Caco-2 (cell line): ENCODE measurements around the gene TRIM66. TPM values are rescaled to one million over a fixed set of nuclear protein-coding genes. Genes with fewer than 3 reads are reported as not detected.
A peak's percentile ranks its signal among the peaks of the same experiment; 100 is the strongest.

Experiments used
- BruUV-seq: library from RNA; stranded (reverse); fragments of 400-500 nt; replicated peaks from 2 replicates; lab custom pipeline; 2021; lab: Mats Ljungman, UMichigan
- CTCF ChIA-PET: fragments of 300-600 bp; sonication (Branson Sonifier 250); formaldehyde crosslinking; loops from one replicate; lab custom pipeline; 2022; ENCODE audit warnings: antibody characterized with exemption; lab: Charles Lee
- POLR2A ChIA-PET: fragments of 300-600 bp; sonication (Branson Sonifier 250); formaldehyde crosslinking; loops from one replicate; lab custom pipeline; 2022; ENCODE audit warnings: antibody characterized with exemption; lab: Charles Lee
- DNase-seq, 2 experiments: peaks; one replicate each; pipeline versions ENCODE4 v3.0.0 to v3.0.0-alpha.2; 2020 to 2022
- H3K27me3 ChIP-seq: replicated peaks from 2 replicates; pipeline ENCODE4 v1.6.0; 2011; ENCODE audit warnings: low read length; ENCODE audit not compliant: control insufficient read depth, insufficient read depth
- H3K36me3 ChIP-seq: 2 replicates; pipeline ENCODE4 v1.5.1; 2011; ENCODE audit warnings: low read length; ENCODE audit not compliant: control insufficient read depth, insufficient read depth
- H3K4me1 ChIP-seq: fragments of 250-450 bp; sonication (Bioruptor Pico); 2 replicates; pipeline ENCODE4 v1.5.1; 2020; ENCODE audit warnings: mild to moderate bottlenecking
- H3K4me3 ChIP-seq: 2 replicates; pipeline ENCODE4 v1.5.1; 2011; ENCODE audit warnings: low read depth, mild to moderate bottlenecking, control low read depth, low read length
- H3K9me3 ChIP-seq: fragments of 250-450 bp; sonication (Bioruptor Pico); 2 replicates; pipeline ENCODE4 v1.5.1; 2020; ENCODE audit warnings: mild to moderate bottlenecking, moderate library complexity
- H3K27ac Mint-ChIP-seq: one replicate; pipeline ENCODE4 v1.8.0; 2022; ENCODE audit warnings: mixed read lengths; ENCODE audit not compliant: unreplicated experiment
- H3K27me3 Mint-ChIP-seq: one replicate; pipeline ENCODE4 v1.8.0; 2022; ENCODE audit warnings: mixed read lengths; ENCODE audit not compliant: insufficient read depth, unreplicated experiment
- H3K36me3 Mint-ChIP-seq: one replicate; pipeline ENCODE4 v1.8.0; 2022; ENCODE audit warnings: mild to moderate bottlenecking, mixed read lengths; ENCODE audit not compliant: insufficient read depth, unreplicated experiment
- H3K4me1 Mint-ChIP-seq: one replicate; pipeline ENCODE4 v1.8.0; 2022; ENCODE audit warnings: low read depth, mixed read lengths; ENCODE audit not compliant: unreplicated experiment
- H3K4me3 Mint-ChIP-seq: one replicate; pipeline ENCODE4 v1.8.0; 2022; ENCODE audit warnings: mild to moderate bottlenecking, moderate library complexity, mixed read lengths; ENCODE audit not compliant: unreplicated experiment
- H3K9me3 Mint-ChIP-seq: one replicate; pipeline ENCODE4 v1.8.0; 2022; ENCODE audit warnings: mixed read lengths; ENCODE audit not compliant: unreplicated experiment
- intact Hi-C: fragments of 100-400 bp; cut with micrococcal nuclease; formaldehyde crosslinking; loops from one replicate; pipeline ENCODE4 v1.10.0; 2022; ENCODE audit not compliant: unreplicated experiment
- total RNA-seq: library from RNA; stranded (reverse); gene quantifications from 2 replicates; pipeline ENCODE4 v1.2.3, GENCODE V29; 2022
- TF ChIP-seq, protein P1 (sequence below), 2 experiments: fragments of 200-600 bp in 1 of 2; IDR thresholded peaks; 1 replicate in 1 of 2; 2 replicates in 1 of 2; pipeline versions ENCODE4 v1.5.1 to v1.8.0; 2011 to 2022; ENCODE audit warnings: antibody characterized with exemption in 1 of 2, control low read depth in 1 of 2, inconsistent platforms in 1 of 2, low read depth in 1 of 2, low read length in 1 of 2, mild to moderate bottlenecking in 1 of 2, moderate library complexity in 1 of 2; ENCODE audit not compliant: insufficient read depth in 1 of 2, severe bottlenecking in 1 of 2, unreplicated experiment in 1 of 2

Gene TRIM66
- total RNA-seq, 1 experiment from 2014 or later, result 18.4 TPM

DNA sequence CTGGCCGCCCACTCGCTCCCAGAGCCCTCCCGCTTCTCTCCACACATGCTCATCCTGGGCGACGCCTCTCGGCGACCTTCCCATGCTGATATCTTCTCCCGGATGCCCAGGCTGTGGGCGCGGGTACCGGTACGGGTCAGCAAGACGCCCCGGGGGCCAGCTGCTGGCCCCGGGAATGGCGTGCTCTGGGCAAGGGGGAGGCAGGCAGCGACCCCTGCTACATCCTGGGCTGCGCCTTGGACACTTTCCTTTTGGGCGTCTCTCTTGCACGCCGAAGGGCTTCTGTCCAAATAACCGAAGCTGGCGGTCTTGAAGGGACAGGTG lies 48.2 kb upstream of the TRIM66 start:
- Mint-ChIP-seq H3K27ac (peak overlapping the region; percentile 30), H3K4me3 (no peak overlapping the region), H3K9me3 (no peaks in the 10 kb centered on the region), H3K4me1 (peaks cover 19% of the 10 kb centered on the region), H3K27me3 (no peaks in the 10 kb centered on the region), H3K36me3 (peaks cover 16% of the 10 kb centered on the region)
- no peak overlapping the region for H3K4me3 ChIP-seq
- intact Hi-C loops, result no loop called here
- no TSS peak for BruUV-seq
- H3K27me3 ChIP-seq, result no peaks in the 10 kb centered on the region
- peaks cover 37% of the 10 kb centered on the region for H3K4me1 ChIP-seq
- CTCF ChIA-PET, result no interaction called here
- no peaks in the 10 kb centered on the region for H3K9me3 ChIP-seq
- TF ChIP-seq, protein P1, sequence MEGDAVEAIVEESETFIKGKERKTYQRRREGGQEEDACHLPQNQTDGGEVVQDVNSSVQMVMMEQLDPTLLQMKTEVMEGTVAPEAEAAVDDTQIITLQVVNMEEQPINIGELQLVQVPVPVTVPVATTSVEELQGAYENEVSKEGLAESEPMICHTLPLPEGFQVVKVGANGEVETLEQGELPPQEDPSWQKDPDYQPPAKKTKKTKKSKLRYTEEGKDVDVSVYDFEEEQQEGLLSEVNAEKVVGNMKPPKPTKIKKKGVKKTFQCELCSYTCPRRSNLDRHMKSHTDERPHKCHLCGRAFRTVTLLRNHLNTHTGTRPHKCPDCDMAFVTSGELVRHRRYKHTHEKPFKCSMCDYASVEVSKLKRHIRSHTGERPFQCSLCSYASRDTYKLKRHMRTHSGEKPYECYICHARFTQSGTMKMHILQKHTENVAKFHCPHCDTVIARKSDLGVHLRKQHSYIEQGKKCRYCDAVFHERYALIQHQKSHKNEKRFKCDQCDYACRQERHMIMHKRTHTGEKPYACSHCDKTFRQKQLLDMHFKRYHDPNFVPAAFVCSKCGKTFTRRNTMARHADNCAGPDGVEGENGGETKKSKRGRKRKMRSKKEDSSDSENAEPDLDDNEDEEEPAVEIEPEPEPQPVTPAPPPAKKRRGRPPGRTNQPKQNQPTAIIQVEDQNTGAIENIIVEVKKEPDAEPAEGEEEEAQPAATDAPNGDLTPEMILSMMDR (IDR thresholded peaks at IDR 0.05; ENCODE audit: insufficient read depth in 1 of 2, low read depth in 1 of 2, low read length in 1 of 2, severe bottlenecking in 1 of 2, unreplicated experiment in 1 of 2), result no peak
- H3K36me3 ChIP-seq, result peaks cover 1% of the 10 kb centered on the region; the same call in 1 of the 2 replicates
- DNase-seq, result no peak
- POLR2A ChIA-PET, result no interaction called here

DNA sequence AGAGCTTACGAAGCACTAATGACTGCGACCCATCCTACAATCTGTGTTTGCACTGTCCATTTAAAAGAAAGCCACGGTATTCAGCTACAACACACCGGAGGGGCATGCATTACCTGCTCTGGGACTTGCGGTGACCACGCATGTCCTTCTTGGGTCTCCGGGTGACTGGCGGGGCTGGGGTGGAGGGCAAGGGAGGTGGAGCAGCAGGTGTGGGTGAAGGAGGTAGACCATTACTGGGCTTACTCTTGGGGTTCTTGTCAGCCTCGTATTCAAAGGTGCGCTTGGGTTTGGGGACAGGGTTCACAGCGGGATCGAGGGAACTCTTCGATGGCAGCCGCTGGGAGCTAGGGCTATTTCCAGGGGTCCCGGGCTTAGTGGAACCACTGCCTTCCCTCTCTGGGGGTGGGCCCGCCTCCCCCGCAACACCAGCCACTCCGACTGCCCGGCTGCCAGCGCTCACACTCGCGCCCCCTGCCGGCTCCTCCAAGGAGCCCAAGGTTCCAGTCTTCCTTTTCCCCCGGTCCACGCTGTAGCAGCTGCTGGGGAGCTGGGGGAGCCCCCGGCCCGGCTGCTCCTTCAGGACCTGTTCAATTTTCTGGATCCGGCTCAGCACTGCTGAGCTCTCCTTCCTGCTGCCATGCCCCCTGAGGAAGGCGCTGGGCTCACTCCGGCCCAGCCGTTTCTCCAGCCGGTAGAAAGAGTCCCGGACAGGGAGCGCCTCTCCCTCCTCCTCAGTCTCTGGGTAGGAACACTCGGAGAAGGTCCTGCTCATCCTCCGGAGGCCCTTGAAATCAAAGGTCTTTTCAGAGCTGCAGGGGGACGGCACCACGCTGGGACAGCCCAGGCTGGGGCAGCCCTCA lies 47.6 kb upstream of the TRIM66 start:
- H3K27me3 Mint-ChIP-seq, result no peaks in the 10 kb centered on the region
- Histone ChIP-seq H3K4me3 (no peak overlapping the region), H3K4me1 (peaks cover 35% of the 10 kb centered on the region), H3K36me3 (peaks cover 1% of the 10 kb centered on the region; the same call in 1 of the 2 replicates), H3K27me3 (no peaks in the 10 kb centered on the region), H3K9me3 (no peaks in the 10 kb centered on the region)
- H3K4me3 Mint-ChIP-seq, result no peak overlapping the region
- POLR2A ChIA-PET, result no interaction called here
- no peak for DNase-seq
- TSS peak; percentile 32 for BruUV-seq
- TF ChIP-seq, protein P1 (IDR thresholded peaks at IDR 0.05; ENCODE audit: insufficient read depth in 1 of 2, low read depth in 1 of 2, low read length in 1 of 2, severe bottlenecking in 1 of 2, unreplicated experiment in 1 of 2), result no peak
- CTCF ChIA-PET, result no interaction called here
- intact Hi-C loops, result no loop called here
- H3K36me3 Mint-ChIP-seq, result peaks cover 17% of the 10 kb centered on the region
- peaks cover 19% of the 10 kb centered on the region for H3K4me1 Mint-ChIP-seq
- H3K27ac Mint-ChIP-seq, result no peak overlapping the region
- no peaks in the 10 kb centered on the region for H3K9me3 Mint-ChIP-seq

DNA sequence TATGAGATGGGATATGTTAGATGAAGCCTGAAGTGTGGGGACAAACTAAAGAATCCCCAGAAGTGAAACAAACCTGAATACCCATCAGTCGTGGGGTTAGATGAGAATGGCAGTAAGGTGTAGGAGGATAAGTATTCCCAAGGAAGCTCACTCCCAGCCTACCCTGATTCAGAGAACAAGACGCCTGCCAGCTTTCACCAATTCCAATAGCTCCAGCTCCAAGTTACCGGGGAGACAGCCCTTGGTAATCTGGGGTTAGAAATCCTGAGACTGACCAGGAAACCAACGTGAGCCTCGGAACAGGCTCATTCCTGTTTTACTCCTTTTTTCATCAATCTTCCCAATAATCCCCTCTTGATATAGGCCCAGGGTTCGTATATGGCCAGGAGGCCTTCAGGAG lies 46.6 kb upstream of the TRIM66 start:
- no peak overlapping the region for H3K4me3 Mint-ChIP-seq
- ChIA-PET CTCF (no interaction called here), POLR2A (no interaction called here)
- H3K4me1 ChIP-seq, result peaks cover 39% of the 10 kb centered on the region
- H3K36me3 Mint-ChIP-seq, result peaks cover 26% of the 10 kb centered on the region
- no peaks in the 10 kb centered on the region for H3K9me3 ChIP-seq
- TF ChIP-seq, protein P1 (IDR thresholded peaks at IDR 0.05; ENCODE audit: insufficient read depth in 1 of 2, low read depth in 1 of 2, low read length in 1 of 2, severe bottlenecking in 1 of 2, unreplicated experiment in 1 of 2), result no peak
- peaks cover 27% of the 10 kb centered on the region for H3K4me1 Mint-ChIP-seq
- intact Hi-C loops, result no loop called here
- peaks cover 1% of the 10 kb centered on the region; the same call in 1 of the 2 replicates for H3K36me3 ChIP-seq
- BruUV-seq, result no TSS peak
- no peak for DNase-seq
- no peaks in the 10 kb centered on the region for H3K27me3 ChIP-seq
- H3K9me3 Mint-ChIP-seq, result no peaks in the 10 kb centered on the region
- H3K4me3 ChIP-seq, result no peak overlapping the region
- H3K27me3 Mint-ChIP-seq, result no peaks in the 10 kb centered on the region
- H3K27ac Mint-ChIP-seq, result no peak overlapping the region
